ENCODE results near the gene TCHP.

TCHP gene

DNA sequence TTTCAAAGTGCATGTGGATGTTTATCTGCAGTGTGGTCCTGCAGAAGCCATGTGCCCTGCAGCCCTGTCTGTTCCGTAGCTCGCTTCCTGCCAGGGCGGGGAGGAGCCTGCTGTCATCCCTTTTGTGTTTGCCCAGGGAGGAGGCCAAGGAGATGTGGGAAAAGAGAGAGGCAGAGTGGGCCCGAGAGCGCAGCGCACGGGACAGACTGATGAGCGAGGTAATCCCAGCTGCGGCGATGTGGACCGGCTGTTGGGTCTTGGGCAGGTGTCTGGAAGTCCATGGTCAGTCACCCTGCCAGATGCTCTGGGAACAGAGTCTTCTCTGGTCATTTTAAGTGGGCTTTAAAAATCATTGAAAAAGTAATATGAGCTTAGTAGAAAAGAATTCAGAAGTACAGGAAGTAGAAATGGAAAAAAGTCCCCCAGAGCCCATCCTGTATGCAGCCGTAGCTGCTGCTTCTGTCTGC, 12.8 kb downstream of the TCHP start:
- Histone ChIP-seq H3K4me3 (ENCODE audit: low read depth, low read length) (no peak overlapping the region), H3K9me3 (ENCODE audit: severe bottlenecking) (no peaks in the 10 kb centered on the region), H3K27ac (no peak overlapping the region), H3K36me3 (peaks cover 90% of the 10 kb centered on the region), H3K27me3 (ENCODE audit: insufficient read depth, low read depth, severe bottlenecking) (no peaks in the 10 kb centered on the region)
- TF ChIP-seq, protein P1, sequence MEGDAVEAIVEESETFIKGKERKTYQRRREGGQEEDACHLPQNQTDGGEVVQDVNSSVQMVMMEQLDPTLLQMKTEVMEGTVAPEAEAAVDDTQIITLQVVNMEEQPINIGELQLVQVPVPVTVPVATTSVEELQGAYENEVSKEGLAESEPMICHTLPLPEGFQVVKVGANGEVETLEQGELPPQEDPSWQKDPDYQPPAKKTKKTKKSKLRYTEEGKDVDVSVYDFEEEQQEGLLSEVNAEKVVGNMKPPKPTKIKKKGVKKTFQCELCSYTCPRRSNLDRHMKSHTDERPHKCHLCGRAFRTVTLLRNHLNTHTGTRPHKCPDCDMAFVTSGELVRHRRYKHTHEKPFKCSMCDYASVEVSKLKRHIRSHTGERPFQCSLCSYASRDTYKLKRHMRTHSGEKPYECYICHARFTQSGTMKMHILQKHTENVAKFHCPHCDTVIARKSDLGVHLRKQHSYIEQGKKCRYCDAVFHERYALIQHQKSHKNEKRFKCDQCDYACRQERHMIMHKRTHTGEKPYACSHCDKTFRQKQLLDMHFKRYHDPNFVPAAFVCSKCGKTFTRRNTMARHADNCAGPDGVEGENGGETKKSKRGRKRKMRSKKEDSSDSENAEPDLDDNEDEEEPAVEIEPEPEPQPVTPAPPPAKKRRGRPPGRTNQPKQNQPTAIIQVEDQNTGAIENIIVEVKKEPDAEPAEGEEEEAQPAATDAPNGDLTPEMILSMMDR (IDR thresholded peaks at IDR 0.05; ENCODE audit: low read depth, low read length), result no peak
- no peak for DNase-seq

DNA sequence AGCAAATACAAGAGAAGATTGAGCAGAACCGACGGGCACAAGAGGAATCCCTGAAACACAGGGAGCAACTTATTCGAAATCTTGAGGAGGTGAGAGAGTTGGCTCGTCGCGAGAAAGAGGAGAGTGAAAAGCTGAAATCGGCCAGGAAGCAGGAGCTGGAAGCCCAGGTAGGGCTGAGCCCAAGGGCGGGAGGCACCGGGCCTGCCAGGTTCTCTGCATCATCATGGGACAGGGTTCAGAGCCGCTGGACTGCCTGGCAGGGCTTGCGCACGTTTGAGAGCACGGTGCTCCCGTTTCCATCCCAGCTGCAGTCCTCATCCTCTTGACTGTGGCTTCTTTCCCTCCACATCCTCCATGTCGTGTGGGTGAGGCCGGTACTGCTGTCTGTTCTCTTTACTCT, 14.4 kb downstream of the TCHP start:
- Histone ChIP-seq H3K36me3 (peaks cover 85% of the 10 kb centered on the region), H3K4me3 (ENCODE audit: low read depth, low read length) (no peak overlapping the region), H3K27me3 (ENCODE audit: insufficient read depth, low read depth, severe bottlenecking) (no peaks in the 10 kb centered on the region), H3K9me3 (ENCODE audit: severe bottlenecking) (no peaks in the 10 kb centered on the region), H3K27ac (no peak overlapping the region)
- DNase-seq, result no peak
- TF ChIP-seq, protein P1 (IDR thresholded peaks at IDR 0.05; ENCODE audit: low read depth, low read length), result no peak

DNA sequence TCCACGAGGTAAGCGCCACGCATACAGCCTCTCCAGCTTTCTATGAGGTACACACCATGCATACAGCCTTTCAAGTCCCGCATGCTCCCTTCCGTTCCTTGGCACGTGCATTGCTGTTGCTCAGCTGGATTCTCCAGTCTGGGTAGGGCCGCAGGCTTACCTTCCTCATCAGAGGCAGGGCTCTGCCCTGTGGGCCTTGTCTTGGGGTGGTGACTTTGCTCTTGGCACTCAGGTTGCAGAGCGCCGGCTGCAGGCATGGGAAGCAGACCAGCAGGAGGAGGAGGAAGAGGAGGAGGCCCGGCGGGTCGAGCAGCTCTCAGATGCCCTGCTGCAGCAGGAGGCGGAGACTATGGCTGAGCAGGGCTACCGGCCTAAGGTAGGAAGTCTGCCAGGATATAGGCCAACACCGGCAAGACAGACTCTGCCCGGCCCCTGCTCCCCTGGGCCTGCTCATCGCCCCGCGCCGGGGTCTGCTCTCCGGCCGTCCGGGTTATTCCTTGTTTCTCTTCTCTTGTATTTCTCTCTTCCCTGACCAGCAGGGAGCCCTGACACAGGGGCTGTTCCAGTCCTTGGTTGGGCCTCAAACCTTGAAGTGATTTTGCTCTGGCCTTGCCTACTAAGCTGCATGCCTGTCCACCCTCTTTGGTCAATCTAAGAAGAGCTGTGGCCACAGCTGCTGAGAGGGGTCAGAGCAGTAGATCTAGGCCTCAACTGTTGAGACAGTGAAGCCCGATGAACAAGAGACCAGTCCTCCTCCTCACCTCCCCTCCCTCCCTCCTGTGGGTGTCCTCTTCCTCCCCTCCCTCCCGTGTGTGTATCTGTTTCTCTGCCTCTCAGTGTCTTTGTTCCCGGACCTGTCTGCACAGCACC, 15.3 kb downstream of the TCHP start:
- no peak overlapping the region for H3K4me3 ChIP-seq (ENCODE audit: low read depth, low read length)
- H3K9me3 ChIP-seq (ENCODE audit: severe bottlenecking), result no peaks in the 10 kb centered on the region
- TF ChIP-seq, protein P1 (IDR thresholded peaks at IDR 0.05; ENCODE audit: low read depth, low read length), result no peak
- H3K27me3 ChIP-seq (ENCODE audit: insufficient read depth, low read depth, severe bottlenecking), result no peaks in the 10 kb centered on the region
- peaks cover 75% of the 10 kb centered on the region for H3K36me3 ChIP-seq
- DNase-seq, result no peak
- no peak overlapping the region for H3K27ac ChIP-seq

DNA sequence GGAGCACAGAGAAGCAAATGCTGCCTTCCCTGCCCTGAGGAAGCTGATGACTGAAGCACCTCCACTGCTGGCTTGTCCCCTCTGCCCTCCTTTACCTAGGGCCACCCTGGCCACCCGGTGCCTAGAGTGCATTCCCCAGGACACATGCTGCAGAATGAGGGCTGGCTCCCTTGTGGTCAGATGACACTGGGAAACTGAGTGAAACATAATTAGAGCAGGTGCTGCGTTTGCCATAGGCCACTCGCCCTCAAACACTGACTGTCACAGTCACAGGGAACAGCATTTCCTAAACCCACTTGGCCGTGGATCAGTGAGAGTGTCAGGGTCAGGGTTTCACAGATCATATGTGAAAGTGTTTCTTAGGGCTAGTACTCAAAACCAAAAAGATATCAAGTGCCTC, 16.0 kb downstream of the TCHP start:
- Histone ChIP-seq H3K36me3 (peaks cover 71% of the 10 kb centered on the region), H3K27ac (no peak overlapping the region)
- TF ChIP-seq, protein P1 (IDR thresholded peaks at IDR 0.05; ENCODE audit: low read depth, low read length), result no peak

DNA sequence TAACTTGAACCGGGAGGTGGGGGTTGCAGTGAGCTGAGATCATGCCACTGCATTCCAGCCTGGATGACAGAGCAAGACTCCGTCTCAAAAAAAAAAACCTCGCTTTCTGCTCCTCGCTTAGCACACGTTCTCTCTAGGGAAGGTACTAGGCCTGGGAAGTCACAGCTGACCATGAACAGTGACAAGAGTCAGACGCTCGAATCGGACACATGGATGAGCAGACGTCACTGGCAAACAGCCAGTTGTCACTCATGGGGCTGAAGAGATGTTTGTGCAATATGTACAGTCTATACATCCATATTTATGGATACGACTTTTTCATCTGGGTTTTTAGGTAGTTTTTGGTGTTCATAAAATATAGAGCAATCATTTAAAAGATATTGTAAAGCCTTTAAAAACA, 19.4 kb downstream of the TCHP start:
- Histone ChIP-seq H3K27me3 (ENCODE audit: insufficient read depth, low read depth, severe bottlenecking) (no peaks in the 10 kb centered on the region), H3K4me3 (ENCODE audit: low read depth, low read length) (no peak overlapping the region), H3K27ac (no peak overlapping the region), H3K9me3 (ENCODE audit: severe bottlenecking) (no peaks in the 10 kb centered on the region), H3K36me3 (peaks cover 43% of the 10 kb centered on the region)
- TF ChIP-seq, protein P1 (IDR thresholded peaks at IDR 0.05; ENCODE audit: low read depth, low read length), result no peak
- no peak for DNase-seq

More for the DNA sequence above, 16.0 kb downstream of the TCHP start:
- no peak for DNase-seq
- no peak overlapping the region for H3K4me3 ChIP-seq (ENCODE audit: low read depth, low read length)
- H3K27me3 ChIP-seq (ENCODE audit: insufficient read depth, low read depth, severe bottlenecking), result no peaks in the 10 kb centered on the region
- no peaks in the 10 kb centered on the region for H3K9me3 ChIP-seq (ENCODE audit: severe bottlenecking)

All from WERI-Rb-1 (cell line).